Ascending aorta (tissue), 2 donors: ENCODE measurements around the gene GNA12. TPM values are rescaled to one million over a fixed set of nuclear protein-coding genes. Genes with fewer than 3 reads are reported as not detected.
"Not testable (repeated sequence)": the region's sequence is repeated elsewhere in the genome, so short reads cannot be mapped to it uniquely, and the experiment has no call there.

Experiments
- DNase-seq, 2 donors: peaks; one replicate each; pipeline ENCODE4 v3.0.0-alpha.2; 2019; ENCODE audit warnings: low spot score in 2 of 2
- H3K27ac ChIP-seq, 2 donors: fragments of 200-600 bp; sonication (generic); one replicate each; pipeline ENCODE4 v1.5.1; 2016 to 2017; ENCODE audit warnings: mild to moderate bottlenecking in 1 of 2
- H3K27me3 ChIP-seq: fragments of 200-600 bp; sonication (generic); one replicate; pipeline ENCODE4 v1.5.1; 2017
- H3K36me3 ChIP-seq, 2 donors: fragments of 200-600 bp; sonication (generic); one replicate each; pipeline ENCODE4 v1.5.1; 2016
- H3K4me1 ChIP-seq, 2 donors: fragments of 200-600 bp; sonication (generic); one replicate each; pipeline ENCODE4 v1.5.1; 2016 to 2017; ENCODE audit warnings: mild to moderate bottlenecking in 1 of 2
- H3K4me3 ChIP-seq, 2 donors: fragments of 200-600 bp; sonication (generic); one replicate each; pipeline ENCODE4 v1.5.1; 2016 to 2017; ENCODE audit warnings: mild to moderate bottlenecking in 1 of 2
- H3K9me3 ChIP-seq, 2 donors: fragments of 200-600 bp; sonication (generic); one replicate each; pipeline ENCODE4 v1.5.1; 2016
- CTCF ChIP-seq, 3 experiments: fragments of 200-600 bp in 2 of 3; fragments of 450-650 bp in 1 of 3; sonication (generic) in 2 of 3; IDR thresholded peaks; one replicate each; pipeline ENCODE4 v1.5.1; 2016 to 2019; ENCODE audit warnings: antibody characterized with exemption in 3 of 3, mild to moderate bottlenecking in 1 of 3, moderate library complexity in 1 of 3
- intact Hi-C: fragments of 100-400 bp; cut with DNase I; formaldehyde crosslinking; loops from one replicate; pipeline ENCODE4 v1.15.1; 2023
- total RNA-seq: library from RNA; depleted of rRNA; stranded (reverse); fragments of >200 nt; gene quantifications from one replicate; pipeline ENCODE4 v1.1.0, GENCODE V29; 2016

Gene GNA12
- total RNA-seq, 1 donor from 2014 or later = 61.0 TPM

GRCh38 chr7:2698581-2699288 is 145.4 kb downstream of the GNA12 start:
- H3K9me3 ChIP-seq = no peaks in the 10 kb centered on the region
- TF ChIP-seq CTCF (IDR thresholded peaks at IDR 0.05) = no peak
- H3K4me1 ChIP-seq = peaks cover 0 to 3% of the 10 kb centered on the region in 2 donors
- H3K27me3 ChIP-seq = no peaks in the 10 kb centered on the region
- no peak overlapping the region for H3K27ac ChIP-seq
- no peak overlapping the region for H3K4me3 ChIP-seq
- no peak for DNase-seq
- intact Hi-C loops = no loop called here
- H3K36me3 ChIP-seq = no peaks in the 10 kb centered on the region

GRCh38 chr7:2694122-2694436 is 150.0 kb downstream of the GNA12 start:
- H3K36me3 ChIP-seq, H3K27me3 ChIP-seq, H3K27ac ChIP-seq, intact Hi-C loops, DNase-seq, H3K9me3 ChIP-seq, H3K4me3 ChIP-seq: not testable (repeated sequence)
- peaks cover 0 to 11% of the 10 kb centered on the region in 2 donors for H3K4me1 ChIP-seq

- H3K27me3 ChIP-seq, intact Hi-C loops, DNase-seq, H3K4me3 ChIP-seq, H3K36me3 ChIP-seq, H3K9me3 ChIP-seq, H3K27ac ChIP-seq: not testable (repeated sequence)
- peaks cover under 1 to 16% of the 10 kb centered on the region in 2 donors for H3K4me1 ChIP-seq
Measured at GRCh38 chr7:2693420-2694121, 150.5 kb downstream of the GNA12 start.

DNA sequence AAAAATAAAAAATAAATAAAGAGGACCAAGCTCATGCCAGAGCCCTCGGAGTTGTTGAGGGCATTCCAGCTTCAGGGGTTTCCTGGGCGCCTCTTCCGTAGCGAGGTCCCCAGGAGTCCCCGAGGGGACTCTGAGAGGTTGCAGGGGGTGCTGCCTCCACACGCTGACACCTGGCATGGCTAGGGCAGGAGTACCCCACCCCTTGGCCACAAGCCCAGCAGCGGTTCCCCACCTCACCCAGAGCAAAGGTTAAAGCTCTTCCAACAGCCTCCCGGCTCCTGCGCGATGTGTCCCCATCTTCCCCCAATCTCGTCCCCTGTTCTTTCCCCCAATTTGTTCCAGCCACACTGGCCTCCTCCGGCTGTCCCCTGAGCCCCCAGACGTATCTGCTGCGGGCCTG is 151.6 kb downstream of the GNA12 start:
- H3K4me3 ChIP-seq = no peak overlapping the region
- peaks cover 4 to 26% of the 10 kb centered on the region in 2 donors for H3K4me1 ChIP-seq
- DNase-seq = no peak
- no peak for TF ChIP-seq CTCF (IDR thresholded peaks at IDR 0.05)
- intact Hi-C loops = no loop called here
- H3K9me3 ChIP-seq = no peaks in the 10 kb centered on the region
- H3K36me3 ChIP-seq = no peaks in the 10 kb centered on the region
- H3K27ac ChIP-seq = no peak overlapping the region
- H3K27me3 ChIP-seq = no peaks in the 10 kb centered on the region

DNA sequence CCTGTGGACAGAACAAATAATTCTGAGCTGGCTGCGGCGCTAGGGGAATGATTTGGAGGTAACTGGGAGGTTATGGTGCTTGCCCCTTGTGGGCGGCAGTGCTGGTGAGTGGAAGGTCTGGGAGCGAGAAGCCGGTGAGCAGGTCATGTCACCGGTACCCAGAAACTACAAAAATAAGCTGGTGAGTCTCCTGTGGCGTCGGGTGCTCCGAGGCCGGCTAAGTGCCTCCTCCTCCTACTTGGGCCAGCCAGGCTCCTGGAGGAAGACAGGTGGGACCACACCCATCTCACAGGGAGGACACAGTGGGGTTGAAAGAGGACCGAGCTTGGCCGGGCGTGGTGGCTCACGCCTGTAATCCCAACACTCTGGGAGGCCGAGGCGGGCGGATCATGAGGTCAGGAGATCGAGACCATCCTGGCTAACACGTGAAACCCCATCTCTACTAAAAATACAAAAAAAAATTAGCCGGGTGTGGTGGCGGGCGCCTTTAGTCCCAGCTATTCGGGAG is 152.1 kb downstream of the GNA12 start:
- H3K36me3 ChIP-seq, DNase-seq, H3K4me3 ChIP-seq, H3K27ac ChIP-seq, intact Hi-C loops, H3K9me3 ChIP-seq, H3K27me3 ChIP-seq: not testable (repeated sequence)
- peaks cover 4 to 27% of the 10 kb centered on the region in 2 donors for H3K4me1 ChIP-seq

DNA sequence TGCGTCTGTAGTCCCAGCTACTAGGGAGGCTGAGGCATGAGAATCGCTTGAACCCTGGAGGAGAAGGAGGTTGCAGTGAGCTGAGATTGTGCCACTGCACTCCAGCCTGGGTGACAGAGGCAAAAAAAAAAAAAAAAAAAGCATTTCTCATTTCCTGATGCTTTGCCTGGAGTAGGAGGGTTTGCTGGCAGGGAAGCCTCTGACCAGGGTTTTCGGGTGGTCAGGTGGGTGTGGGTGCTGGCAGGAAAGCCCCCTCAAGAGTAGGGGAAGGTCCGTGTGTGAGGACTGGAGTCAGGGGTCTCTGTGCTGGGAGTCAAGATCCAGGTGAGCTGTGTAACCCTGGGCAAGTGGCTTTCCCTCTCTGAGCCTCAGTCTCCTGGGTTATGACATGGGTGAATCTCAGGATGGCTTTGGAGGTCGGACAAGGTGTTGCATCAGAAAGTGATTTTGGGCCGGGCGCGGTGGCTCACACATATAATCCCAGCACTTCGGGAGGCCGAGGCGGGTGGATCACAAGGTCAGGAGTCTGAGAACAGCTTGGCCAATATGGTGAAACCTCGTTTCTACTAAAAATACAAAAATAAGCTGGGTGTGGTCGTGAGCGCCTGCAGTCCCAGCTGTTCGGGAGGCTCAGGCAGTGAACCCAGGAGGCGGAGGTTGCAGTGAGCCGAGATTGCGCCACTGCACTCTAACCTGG is 152.9 kb downstream of the GNA12 start:
- Histone ChIP-seq H3K4me1 (peaks cover 4 to 27% of the 10 kb centered on the region in 2 donors), H3K9me3 (no peaks in the 10 kb centered on the region), H3K27me3 (no peaks in the 10 kb centered on the region), H3K4me3 (no peak overlapping the region), H3K36me3 (no peaks in the 10 kb centered on the region), H3K27ac (no peak overlapping the region)
- intact Hi-C loops = no loop called here
- DNase-seq = no peak
- TF ChIP-seq CTCF (IDR thresholded peaks at IDR 0.05) = no peak
